GM18520 (cell line): ENCODE measurements around the gene ZNF460.
A peak's percentile ranks its signal among the peaks of the same experiment; 100 is the strongest.
"Not testable (repeated sequence)": the region's sequence is repeated elsewhere in the genome, so short reads cannot be mapped to it uniquely, and the experiment has no call there.

ENCODE experiments used
- ATAC-seq: cut with Tn5 transposase; IDR thresholded peaks from one replicate; pipeline ENCODE4 v1.9.1; 2021; ENCODE audit not compliant: unreplicated experiment

Gene ZNF460

DNA sequence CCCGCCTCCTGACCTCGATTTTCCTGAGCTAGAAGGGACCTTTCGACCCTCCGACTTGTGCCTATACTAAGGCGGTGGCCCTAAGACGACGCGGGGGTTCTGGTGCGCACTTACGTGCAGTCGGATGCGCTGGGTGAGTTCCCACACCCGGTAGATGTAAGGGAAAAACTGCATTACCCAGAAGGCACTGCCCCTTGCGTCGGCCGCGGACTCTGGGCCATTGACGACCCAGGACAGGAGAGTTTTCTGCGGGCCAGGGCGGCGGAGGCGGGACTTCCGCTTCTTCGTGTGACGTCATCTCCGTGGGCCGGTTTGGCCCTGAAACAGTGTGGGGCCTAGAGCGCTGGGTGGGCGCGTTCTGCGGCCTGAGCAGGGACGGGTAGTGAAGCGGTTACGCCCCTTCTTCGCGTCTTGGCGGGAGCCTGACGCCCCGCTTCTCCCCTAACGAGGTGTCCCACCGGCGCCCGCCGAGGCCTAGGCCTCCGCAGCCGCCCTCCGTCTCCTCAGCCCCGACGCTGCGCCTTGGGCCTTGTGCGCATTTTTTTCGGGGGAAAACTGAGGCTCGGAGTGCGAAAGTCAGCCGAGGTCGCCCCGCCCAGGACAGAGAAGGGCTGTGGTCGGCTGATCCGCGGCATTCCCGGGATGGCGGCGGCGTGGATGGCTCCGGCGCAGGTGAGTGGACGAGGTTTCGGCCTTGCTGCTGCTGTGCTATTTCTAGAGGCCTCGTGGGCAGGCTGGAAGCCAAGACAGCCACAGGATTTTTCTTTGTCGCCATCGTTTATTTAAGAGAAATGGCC is at the start of gene ZNF460:
ZNF460 (plus strand) TSS at position 321 of the 797 bp plus-strand sequence; CDS start at position 643, 322 bp downstream.
- ATAC-seq, result peak; percentile 57

DNA sequence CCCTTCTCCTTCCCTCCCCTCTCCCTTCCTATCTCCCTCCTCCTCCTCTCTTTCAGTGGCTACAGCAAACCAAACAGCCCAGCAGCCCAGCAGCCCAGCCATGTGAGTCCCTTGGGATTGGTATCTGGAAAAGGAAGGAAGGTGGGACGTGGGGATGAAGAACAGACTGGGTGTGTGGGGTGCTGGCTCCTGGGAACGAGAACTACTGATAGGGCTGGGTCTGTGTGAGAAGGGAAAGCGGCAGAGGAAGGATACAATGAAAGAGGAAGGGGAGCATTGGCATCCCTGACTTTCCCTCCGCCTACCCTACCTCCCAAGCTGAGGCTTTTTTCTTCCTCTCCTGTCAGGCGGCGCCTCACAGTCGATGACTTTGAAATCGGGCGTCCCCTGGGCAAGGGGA is 48.6 kb upstream of the ZNF460 start:
- no peak for ATAC-seq

DNA sequence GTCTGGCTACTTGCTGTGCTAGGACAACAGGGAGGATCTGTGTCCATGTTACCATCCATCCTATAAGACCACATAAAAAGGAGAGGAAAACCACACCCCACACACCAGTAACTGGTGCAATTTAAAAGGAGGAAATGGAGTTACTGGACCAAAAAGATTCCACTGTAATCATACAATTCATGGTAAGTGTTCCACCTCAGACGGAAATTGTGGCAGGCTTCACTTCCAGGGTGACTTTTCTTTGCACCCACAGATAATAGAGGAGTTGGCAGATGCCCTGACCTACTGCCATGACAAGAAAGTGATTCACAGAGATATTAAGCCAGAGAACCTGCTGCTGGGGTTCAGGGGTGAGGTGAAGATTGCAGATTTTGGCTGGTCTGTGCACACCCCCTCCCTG is 47.1 kb upstream of the ZNF460 start:
- no peak for ATAC-seq

DNA sequence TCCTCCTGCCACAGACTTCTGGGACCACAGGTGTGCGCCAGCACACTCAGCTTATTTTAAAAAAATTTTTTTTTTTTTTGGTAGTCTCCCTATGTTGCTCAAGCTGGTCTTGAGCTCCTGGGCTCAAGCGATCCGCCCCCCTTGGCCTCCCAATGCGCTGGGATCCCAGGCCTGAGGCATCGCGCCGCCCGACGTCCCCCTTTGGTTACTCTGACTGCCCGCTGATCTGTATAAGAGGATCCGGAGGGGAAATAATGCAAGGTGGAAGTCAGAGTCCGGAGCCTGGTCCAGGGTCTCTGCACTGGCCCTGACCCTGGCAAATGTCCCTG is 40.3 kb upstream of the ZNF460 start:
- no peak for ATAC-seq

DNA sequence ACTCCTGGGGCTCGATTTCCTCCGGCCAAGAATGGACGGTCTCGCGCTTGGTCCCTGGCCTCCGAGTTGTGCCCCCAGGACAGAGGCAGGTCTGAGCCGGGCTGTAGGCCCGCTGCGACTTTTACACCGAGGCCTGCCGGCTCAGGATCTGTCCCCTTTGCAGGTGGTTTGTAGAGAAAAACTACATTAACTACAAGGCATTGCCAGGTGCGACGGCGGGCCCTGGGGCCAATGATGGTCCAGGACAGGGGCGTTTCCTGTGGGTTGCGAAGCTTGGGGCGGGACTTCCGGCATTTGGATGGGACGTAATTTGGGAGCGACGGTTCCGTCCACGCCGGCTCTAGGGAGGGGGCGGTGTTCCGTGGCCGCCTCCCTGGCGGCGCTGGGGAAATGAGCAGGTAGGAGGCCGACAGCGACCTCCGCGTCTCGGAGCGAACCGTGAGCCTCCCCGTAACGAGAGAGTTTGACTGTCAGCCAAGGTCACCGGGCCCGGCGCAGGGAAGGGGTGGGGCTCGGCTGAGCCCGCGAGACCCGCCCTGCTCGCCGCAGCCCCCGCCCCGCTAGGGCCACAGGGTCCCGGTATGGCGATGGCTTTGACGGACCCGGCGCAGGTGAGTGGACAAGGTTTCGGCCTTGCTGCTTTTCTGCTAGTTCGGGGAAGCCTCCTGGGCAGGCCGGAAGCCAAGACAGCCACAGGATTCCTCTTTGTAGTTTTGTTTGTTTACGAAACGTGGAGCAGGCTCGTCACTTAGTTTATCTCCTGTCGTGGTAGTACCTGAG is 39.8 kb upstream of the ZNF460 start, which contains the start of gene ZNF805:
ZNF805 (plus strand) TSS at position 322 of the 780 bp plus-strand sequence; CDS start at position 582, 260 bp downstream.
- ATAC-seq, result peak; percentile 92

DNA sequence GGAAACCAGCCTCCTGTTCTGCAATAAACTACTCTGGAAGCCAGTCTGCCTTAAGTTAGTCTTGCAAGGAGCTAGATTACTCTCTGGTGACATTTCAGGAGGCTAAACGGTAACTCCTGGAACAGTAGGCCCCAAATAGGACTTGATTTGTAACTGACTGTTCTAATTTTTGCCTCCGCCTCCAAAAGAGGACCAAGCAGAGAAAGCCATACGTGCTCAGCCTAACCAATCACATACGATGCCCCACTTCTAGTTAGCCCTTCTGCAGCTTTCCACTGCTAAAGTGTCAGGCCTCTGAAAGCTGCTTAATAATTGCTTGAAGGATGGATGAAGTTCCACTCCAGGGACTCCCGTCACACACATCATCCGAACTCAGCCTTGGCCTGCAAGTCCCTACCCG is 39.1 kb upstream of the ZNF460 start:
- no peak for ATAC-seq

DNA sequence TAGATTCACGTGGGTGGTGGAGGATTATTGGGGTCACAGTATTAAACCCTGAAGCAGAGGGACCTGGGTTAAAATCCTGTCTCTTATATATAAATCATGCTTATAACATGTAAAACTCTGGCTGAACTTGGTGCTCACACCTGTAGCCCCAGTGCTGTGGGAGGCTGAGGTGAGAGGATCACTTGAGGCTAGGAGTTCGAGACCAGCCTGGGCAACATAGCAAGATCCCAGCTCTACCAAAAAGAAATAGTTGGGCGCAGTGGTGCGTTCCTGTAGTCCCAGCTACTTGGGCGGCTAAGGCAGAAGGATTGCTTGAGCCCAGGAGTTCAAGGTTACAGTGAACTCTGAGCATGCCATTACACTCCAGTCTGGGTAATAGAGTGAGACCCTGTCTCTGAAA is 37.5 kb upstream of the ZNF460 start:
- ATAC-seq, result no peak

DNA sequence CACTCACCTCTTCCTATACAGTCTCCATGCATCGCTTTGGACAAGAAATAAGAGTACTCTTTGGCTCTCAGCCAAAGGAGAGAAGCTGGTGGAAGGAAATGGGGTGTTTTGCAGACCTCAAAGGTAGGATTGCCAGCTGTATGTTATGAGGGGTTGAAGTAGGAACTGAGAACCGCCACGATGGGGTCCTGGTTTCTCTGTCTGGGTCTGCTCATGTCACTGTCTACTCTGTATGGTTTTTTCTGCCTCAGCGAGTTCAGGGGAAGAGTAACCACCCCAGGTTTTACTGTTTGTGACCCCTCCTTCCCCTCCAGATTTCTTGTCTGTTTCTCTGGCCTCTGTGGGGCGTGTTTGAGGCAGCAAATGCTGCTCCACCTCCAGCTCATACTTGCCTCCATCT is 35.8 kb upstream of the ZNF460 start:
- no peak for ATAC-seq

DNA sequence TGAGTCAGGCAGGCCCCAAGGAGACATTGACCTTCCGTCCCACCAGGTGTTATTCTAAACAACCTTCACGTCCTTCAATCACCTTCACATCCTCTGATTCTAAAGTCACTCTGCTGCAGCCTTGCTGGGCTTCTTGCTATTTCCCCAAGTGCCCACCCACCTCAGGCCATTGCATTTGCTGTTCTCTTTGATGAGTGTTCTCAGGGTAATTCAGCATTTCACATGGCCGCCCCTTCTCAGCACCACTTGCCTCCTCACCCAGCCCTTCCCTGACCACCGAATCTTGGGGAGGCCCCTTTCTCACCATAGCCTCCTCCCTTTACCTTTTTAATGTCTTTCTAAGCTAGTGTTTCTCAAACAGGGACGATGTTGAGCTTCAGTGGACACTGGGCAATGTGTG is 35.2 kb upstream of the ZNF460 start:
- no peak for ATAC-seq

DNA sequence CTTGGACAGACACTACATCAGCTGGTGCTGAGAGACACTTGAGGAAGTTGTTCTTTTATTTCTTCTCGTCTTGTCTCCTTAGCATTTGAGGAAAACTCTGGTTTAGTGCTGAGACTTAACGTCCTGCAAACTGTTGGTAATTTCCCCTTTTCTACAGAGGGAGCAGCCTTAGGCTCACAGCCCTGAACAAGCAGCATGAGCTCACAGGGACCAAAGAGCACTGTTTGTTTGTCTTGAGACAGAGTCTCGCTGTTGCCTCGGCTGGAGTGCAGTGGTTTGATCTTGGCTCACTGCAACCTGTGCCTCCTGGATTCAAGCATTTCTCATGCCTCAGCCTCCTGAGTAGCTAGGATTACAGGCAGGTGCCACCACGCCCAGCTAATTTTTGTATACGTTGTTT is 34.3 kb upstream of the ZNF460 start:
- ATAC-seq, result no peak

DNA sequence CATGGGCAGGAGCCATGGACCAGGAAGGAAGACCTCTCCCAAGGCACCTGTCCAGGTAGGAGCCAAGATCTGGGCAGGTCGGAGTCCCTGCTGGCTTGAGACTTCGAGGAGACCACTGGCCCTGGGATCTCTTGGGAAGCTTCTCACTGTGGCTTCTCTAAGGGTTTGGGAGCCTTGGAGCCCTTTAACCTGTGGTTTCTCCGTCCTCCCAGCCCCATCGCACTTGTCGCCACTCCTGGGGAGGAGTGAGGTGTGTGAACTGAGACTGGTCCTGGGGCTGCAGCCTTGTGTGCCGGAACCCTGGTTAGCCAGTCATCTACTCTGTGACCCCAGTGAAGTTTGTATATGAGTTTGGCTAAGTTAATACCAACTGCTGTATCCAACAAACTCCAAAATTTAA is 31.6 kb upstream of the ZNF460 start:
- no peak for ATAC-seq

DNA sequence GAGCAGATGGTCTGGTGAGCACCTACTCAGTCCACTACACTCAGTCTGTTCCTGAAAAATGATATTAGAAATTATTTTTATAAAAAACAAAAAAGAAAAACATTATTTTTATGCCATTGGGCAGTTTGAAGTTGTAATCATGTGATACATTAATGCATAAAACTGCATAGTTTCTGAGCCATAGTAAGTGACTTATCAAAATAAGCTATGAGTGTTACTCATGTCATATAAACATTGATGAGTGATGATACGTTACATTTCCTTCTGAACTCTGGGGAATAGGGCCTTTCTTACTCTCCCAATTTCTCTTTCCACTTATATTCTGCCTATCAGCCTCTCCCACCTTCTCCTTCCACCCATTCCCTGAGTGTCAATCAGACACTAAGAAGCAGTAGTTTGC is 31.0 kb upstream of the ZNF460 start:
- ATAC-seq, result no peak

DNA sequence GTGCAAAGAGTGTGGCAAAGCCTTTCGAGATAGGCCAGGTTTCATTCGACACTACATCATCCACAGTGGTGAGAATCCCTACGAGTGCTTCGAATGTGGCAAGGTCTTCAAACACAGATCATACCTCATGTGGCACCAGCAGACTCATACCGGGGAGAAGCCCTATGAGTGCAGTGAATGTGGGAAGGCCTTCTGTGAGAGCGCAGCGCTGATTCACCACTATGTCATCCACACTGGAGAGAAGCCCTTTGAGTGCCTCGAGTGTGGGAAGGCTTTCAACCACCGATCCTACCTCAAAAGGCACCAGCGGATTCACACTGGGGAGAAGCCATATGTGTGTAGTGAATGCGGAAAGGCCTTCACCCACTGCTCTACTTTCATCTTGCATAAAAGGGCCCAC is 26.5 kb upstream of the ZNF460 start:
- not testable (repeated sequence) for ATAC-seq

DNA sequence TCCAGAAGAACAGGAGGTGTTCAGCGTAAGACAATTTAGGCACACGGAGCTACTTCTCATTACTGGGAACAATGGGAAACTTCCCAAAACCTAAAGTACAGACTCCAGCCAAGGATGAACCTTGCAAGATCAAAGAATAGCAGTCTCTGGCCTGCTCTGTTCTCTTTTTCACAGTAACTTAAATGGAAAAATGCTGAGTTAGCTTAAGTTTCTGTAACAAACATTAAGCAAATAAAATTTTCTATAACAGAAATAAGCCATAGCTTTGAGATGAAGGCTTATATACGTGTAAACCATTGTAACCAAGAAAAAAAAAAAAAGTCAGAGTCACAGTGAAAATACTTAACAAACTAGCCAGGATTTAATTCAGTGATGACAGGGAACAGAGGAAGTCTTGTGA is 18.2 kb upstream of the ZNF460 start:
- ATAC-seq, result no peak

DNA sequence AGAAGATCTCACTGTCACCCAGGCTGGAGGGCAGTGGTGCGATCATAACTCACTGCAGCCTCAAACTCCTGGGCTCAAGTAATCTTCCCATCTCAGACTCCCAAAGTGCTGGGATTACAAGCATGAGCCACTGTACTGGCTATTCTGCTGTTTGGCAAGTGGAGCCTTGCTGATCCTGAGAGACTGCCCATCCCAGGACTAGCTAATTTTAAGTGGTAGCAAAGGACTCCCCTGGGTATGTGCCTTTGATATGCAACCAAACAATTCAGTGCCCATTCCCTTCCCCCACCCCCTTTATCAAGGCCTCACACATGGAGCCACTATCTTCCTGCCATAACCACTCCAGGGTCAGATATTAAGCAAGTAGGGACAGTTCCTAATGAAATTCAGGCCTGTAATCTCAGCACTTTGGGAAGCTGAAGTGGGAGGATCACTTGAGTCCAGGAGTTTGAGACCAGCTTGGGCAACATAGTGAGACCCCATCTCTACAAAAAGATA is 17.0 kb upstream of the ZNF460 start:
- no peak for ATAC-seq

DNA sequence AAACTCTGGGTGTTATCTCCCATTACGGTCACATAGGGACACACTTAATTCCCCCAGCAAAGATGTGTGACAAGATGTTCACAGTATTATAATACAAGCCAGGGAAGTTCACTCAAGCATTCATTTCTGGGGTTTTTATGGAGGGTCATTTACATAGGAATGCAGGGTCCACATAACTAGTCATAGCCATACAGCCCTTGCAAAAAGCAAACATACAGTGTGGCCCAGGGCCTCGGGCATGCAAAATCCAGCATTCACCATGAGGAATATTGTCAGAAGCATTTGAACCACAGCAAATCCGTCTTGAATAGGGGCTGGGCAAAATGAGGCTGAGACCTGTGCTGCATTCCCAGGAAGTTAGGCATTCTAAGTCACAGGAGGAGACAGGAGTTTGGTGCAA is 13.0 kb upstream of the ZNF460 start:
- no peak for ATAC-seq

DNA sequence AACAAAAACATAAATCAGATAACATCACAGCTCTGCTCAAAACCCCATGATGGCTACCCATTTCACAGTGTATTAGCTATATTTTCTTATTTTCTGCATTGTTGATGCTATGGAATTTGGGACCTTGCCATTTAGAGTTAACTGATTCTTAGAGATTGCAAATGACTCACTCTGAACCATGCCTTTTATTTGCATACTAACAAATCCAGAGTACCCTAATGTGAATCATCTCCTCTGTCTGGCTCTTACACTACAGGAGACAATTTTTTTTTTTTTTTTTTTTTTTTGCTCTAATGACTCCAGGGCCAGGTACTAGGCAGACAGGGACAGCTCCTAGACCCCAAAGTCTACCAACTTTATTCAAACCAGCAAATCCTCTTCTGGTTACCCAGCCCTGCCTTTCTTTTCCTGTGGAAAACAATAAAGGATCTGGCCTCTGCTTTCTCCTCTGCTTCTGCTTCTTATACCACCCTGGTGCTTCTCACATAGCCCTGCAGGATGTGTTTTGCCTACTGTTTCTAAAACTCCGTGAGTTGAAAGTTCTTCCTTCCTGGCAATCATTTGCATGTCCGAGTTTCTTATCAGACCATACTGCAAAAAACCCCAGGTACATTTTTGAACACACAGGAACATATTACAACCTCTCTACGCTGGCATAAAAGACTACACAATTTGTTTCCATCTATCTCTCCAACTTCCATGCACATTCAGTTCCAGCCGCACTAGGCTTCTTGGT is 10.6 kb upstream of the ZNF460 start:
- no peak for ATAC-seq

DNA sequence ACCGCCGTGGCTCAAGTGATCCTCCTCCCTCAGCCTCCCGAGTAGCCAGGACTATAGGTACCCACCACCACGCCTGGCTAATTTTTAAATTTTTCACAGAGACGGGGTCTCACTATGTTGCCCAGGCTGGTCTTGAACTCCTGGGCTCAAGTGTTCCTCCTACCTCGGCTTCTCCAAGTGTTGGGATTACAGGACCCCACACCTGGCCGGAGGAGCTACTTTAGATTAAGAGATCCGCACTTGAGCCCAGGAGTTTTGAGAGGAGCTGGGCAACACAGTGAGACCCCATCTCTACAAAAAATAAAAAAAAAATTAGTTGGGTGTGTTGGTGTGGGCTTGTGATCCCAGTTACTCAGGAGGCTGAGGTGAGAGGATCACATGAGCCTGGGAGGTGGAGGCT is 9.0 kb upstream of the ZNF460 start:
- no peak for ATAC-seq

DNA sequence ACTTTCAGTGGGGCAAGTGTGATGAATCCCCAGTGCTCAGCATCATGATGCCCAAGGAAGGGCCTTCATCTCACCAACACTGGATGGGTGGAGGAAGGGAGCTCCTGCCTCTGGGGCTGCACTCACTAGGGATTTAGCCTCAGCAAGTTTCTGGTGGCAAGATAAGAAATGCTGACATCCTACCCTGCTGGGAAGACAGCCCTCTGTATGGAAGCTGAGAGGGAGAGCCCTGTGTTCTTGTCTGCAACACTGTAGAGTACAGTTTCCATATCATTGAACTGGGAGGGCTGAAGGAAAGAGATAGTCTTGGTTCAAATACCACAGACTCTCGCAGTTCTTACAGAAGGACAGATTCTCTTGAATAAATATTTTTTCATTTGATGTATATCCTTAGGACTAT is 7.3 kb upstream of the ZNF460 start:
- no peak for ATAC-seq

DNA sequence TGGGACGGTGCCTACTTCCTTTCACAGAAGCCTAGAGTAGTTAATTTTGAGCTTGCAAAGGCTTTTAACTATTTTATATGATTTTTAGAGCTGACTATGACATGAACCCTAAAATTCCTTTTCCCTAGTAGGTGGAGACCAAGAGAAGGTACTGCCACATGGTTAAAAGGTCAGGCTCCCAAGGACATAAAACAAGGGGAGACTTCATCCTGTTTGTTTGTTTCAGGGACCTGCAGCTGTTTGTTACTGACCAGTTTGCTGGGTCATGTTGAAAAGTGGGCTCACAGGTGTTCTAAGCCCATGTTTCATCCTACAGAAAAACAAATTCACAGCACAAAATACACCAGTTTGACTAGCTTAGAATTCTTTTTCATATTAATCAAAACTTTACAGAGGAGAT is 3.9 kb upstream of the ZNF460 start:
- ATAC-seq, result no peak

DNA sequence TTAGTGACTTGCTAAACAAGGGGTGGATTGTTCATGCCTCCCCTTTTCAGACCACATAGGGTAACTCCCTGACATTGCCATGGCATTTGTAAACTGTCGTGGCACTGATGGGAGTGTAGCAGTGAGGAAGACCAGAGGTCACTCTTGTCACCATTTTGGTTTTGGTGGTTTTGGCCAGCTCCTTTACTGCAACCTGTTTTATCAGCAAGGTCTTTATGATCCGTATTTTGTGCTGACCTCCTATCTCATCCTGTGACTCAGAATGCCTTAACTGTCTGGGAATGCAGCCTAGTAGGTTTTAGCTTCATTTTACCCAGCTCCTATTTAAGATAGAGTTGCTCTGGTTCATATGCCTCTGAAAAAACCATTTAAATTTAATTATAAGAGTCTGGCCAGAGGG is 1.8 kb upstream of the ZNF460 start:
- not testable (repeated sequence) for ATAC-seq
